HG02943 (cell line): ENCODE measurements around the gene FHIT.

Experiments used
- ATAC-seq: cut with Tn5 transposase; IDR thresholded peaks from one replicate; pipeline ENCODE4 v1.9.1; 2021; ENCODE audit warnings: mild to moderate bottlenecking, low read depth, moderate library complexity; ENCODE audit not compliant: unreplicated experiment

The FHIT gene

DNA sequence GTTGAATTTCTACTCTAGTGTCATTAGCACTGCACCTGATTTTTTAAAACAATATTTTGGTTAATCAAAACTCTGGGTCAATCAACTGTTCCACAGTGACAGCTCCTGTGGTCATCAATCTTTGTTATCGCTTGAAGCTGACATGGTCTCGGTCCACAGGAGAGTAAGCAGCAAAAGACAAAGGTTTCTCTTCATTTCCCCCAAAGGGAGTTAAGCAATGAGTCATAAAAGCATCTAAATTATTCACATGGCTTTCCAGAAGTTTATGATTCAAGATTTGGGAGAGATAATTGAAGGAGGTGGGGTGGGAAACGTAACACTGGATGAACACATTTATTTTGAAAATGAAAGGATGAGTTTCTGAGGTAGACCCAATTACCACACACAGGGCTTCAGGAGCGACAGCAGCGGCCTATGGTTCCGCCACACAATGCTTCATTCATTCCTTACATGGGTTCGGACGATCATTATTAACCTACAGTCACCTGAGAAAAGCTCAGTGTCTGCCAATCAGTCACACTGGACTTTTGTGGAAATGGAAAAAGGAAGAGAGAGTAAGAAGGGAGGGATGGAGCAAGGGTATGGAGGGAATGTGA, 505.1 kb downstream of the FHIT start:
- no peak for ATAC-seq

DNA sequence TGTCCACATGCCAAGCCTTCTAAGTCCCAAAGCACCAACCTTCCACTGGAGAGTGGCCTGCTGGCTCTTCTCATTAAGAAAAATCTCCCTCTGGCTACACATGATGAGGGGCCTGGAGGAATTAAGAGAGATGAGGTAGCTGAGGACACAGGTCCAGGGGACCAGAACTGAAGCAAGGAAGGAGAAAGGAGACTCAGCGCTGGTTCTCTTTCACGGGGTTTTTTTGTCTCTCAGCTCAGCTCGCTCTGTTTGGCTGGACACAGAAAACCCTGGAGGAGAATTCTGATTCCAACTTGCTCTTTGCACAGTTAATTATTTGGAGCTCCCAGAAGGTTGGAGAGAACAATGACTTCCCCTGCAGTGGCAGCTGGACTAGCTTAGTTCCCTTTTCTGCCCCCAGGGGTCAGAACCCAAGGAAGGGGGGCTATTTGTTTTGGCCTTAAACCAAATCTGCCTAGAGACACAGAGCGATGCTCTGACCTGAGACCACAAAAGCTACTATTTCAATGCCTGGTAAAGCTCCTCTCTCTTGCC, 507.6 kb downstream of the FHIT start:
- ATAC-seq: no peak

DNA sequence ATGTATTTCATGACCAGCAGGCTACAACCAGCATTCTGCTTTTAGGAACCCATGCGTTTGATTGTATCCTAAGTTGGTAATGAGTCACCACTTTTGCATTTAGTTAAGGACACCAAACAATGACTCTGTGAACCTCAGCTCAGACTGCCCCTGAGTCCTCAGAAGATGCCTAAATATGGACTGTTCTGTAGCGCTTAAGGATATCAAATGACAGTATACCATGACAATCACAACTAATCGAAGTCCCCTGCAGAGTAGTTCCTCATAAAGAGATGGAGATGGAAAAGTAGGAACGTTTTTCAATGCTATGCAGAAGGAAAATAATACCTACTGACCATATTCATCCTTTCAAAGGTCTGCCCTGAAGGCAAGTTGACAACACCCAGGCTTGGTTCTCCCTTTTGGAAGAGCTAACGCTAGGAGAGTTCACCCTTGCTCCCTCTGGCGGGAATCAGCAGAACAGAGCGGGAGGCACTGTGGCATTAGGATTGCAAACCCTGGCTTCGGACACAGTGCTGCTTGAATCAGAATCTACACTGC, 508.6 kb downstream of the FHIT start:
- no peak for ATAC-seq

- no peak for ATAC-seq
Measured at GRCh38 chr3:60737633-60738399, 513.4 kb downstream of the FHIT start.

- no peak for ATAC-seq
Measured at GRCh38 chr3:60730371-60730770, 520.9 kb downstream of the FHIT start.

DNA sequence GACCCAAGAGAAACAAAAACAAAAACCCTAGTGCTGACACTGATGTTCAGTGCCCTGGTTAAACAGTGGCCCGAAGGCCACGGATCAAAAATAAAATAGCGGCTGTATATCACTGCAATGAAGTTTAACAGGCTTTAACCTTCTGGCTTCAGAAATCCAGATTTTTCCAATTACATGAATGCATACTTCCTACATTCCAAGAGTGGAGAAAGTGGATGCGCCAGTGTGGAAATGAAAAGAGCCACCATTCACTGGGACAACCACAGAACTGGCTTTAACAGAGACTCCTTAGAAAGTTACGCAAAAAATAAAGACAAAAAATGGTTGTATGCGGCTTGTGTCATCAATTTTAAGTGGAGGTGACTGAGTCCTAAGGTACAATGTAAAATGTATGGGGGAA, 522.2 kb downstream of the FHIT start:
- ATAC-seq: no peak

- no peak for ATAC-seq
Measured at GRCh38 chr3:60728006-60728405, 523.2 kb downstream of the FHIT start.

DNA sequence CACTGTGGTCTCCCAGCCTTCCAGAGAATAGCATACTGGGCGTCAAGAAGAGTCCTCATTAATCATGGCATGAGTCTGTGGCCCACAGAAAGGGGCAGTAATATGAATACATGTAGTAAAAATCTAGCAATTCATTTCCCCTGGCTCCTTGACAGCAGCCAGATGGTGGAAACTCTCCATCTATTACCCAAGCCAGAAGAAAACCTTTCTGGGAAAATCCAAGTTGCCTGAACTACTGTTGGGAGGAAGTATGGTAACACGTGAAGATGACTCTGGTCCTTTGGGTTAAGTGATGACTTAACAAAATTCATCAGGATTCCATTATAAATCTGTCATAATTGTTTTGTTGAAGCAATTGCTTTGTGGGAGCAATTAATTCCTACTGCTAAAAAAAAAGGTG, 530.5 kb downstream of the FHIT start:
- no peak for ATAC-seq

- no peak for ATAC-seq
Measured at GRCh38 chr3:60716573-60716972, 534.7 kb downstream of the FHIT start.

GRCh38 chr3:60708191-60708975, 542.9 kb downstream of the FHIT start:
- no peak for ATAC-seq

DNA sequence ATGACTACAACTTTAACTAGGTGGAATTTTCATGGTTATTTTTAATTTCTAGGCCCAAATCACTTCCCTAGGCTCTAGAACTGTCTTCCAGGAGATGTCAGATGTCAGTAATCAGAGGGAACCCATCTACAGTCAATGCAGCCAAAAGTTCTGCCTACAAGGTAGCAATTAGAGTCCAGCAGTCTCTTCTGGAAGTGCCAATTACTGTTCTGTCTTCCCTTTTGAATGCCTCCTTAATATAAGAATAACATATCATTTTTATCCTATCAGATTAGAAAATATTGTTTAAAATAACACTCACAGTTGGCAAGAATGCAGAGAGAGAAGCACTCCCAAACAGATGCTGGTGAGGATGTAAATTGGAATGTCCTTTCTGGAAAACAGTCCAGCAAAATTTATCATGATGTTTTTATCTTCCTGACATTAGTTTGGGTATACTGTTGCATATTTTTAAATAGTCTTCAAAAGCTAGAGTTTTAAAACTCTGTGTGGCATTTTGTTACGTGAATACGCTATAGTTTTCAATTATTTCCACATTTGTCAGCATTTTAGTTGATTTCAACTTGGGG, 543.7 kb downstream of the FHIT start:
- no peak for ATAC-seq

DNA sequence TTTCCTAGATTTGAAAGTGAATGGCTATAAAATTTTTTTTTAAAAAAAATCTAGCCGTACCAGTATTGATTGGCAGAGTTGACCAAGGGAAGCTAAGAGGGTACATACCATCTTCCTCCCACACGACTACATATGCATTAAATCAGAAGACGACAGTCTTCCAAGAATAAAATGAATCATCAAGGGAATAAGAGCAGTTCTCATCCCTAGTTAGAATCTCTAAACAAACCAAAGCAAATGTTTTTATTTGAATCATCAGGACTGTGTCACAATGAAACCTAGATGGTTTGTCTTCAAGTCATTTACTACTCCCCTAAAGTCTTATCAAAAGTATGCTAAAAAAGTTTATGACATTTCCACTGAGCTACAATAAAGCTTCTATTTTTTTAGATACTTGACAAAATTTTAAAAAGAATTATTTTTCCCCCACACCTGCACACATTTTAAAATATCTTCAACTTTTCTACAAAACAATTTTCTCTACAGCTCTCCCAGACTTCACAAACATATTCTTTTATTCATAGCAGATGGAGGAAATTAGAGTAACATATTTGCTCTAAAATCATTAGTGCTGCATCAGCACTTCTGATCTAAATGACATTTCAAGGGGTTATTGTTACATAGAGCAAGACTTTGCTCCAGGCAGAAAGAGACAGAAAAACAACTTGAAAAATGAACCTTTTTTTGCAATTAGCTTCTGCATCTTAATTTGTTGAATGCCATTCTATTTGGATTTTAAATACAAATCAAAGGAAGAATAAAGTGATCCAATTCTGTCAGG, 547.1 kb downstream of the FHIT start:
- ATAC-seq: no peak

- ATAC-seq: no peak
Measured at GRCh38 chr3:60703008-60703407, 548.2 kb downstream of the FHIT start.

- no peak for ATAC-seq
Measured at GRCh38 chr3:60698117-60698516, 553.1 kb downstream of the FHIT start.

GRCh38 chr3:60697132-60697531, 554.1 kb downstream of the FHIT start:
- no peak for ATAC-seq

GRCh38 chr3:60696428-60697125, 554.7 kb downstream of the FHIT start:
- ATAC-seq: no peak

GRCh38 chr3:60675424-60675823, 575.8 kb downstream of the FHIT start:
- no peak for ATAC-seq

- ATAC-seq: no peak
Measured at GRCh38 chr3:60674870-60675269, 576.4 kb downstream of the FHIT start.

GRCh38 chr3:60673123-60673522, 578.1 kb downstream of the FHIT start:
- no peak for ATAC-seq
